Ovary (tissue), 9 donors: Measurements from ENCODE around the gene WAS. TPM values are rescaled to one million over a fixed set of nuclear protein-coding genes. Genes with fewer than 3 reads are reported as not detected.
"Not testable (repeated sequence)": the region's sequence is repeated elsewhere in the genome, so short reads cannot be mapped to it uniquely, and the experiment has no call there.

Source experiments
- DNase-seq, 5 donors: peaks; one replicate each; pipeline ENCODE4 v3.0.0-alpha.2; 2019 to 2020
- H3K27ac ChIP-seq, 2 donors: fragments of 200-600 bp; one replicate each; pipeline versions ENCODE4 v1.5.1 to v1.8.0; 2019 to 2022
- H3K27me3 ChIP-seq: fragments of 200-600 bp; one replicate; pipeline ENCODE4 v1.8.0; 2022
- H3K36me3 ChIP-seq: fragments of 200-600 bp; sonication (generic); one replicate; pipeline ENCODE4 v1.5.1; 2019
- H3K4me1 ChIP-seq: one replicate; pipeline ENCODE4 v1.8.1; 2013; ENCODE audit warnings: mild to moderate bottlenecking, moderate library complexity; ENCODE audit not compliant: insufficient read depth
- H3K4me3 ChIP-seq: fragments of 200-600 bp; sonication (generic); one replicate; pipeline ENCODE4 v1.5.1; 2017
- H3K9me3 ChIP-seq, 2 donors: fragments of 200-600 bp in 1 of 2; sonication (generic) in 1 of 2; one replicate each; pipeline versions ENCODE4 v1.5.1 to v1.8.1; 2013 to 2019; ENCODE audit warnings: mild to moderate bottlenecking in 1 of 2, moderate library complexity in 1 of 2
- CTCF ChIP-seq, 3 donors: fragments of 450-650 bp in 2 of 3; fragments of 200-600 bp in 1 of 3; IDR thresholded peaks; one replicate each; pipeline versions ENCODE4 v1.5.1 to v1.8.0; 2016 to 2022; ENCODE audit warnings: antibody characterized with exemption in 3 of 3, mild to moderate bottlenecking in 1 of 3
- EP300 ChIP-seq: sonication (generic); formaldehyde crosslinking; IDR thresholded peaks from one replicate; pipeline ENCODE4 v1.6.1; 2017; ENCODE audit warnings: antibody characterized with exemption
- POLR2A ChIP-seq: fragments of 450-650 bp; IDR thresholded peaks from one replicate; pipeline ENCODE4 v1.6.1; 2017; ENCODE audit warnings: antibody characterized with exemption, mild to moderate bottlenecking, moderate library complexity
- WGBS, 3 donors: extraction: QIAGEN DNeasy Blood & Tissue Kit in 1 of 3; methylation state at CpG; one replicate each; pipeline versions ENCODE4 v1.1.5 to v1.1.7; 2013 to 2017; 5-methylcytosine and 5-hydroxymethylcytosine counted together
- intact Hi-C, 4 donors: fragments of 100-400 bp; cut with DNase I; formaldehyde crosslinking; loops; one replicate each; pipeline versions ENCODE4 v1.11.0 to v1.15.1; 2022 to 2023
- polyA plus RNA-seq, 2 donors: library from polyadenylated mRNA; stranded (reverse); fragments of 200-250 nt in 1 of 2; fragments of 350-450 nt in 1 of 2; fragmentation: Illumina TruSeq in 1 of 2; extraction: RNeasy Lipid Tissue Mini Kit (QIAGEN cat#74804) in 1 of 2; gene quantifications; one replicate each; pipeline ENCODE4 v1.2.3, GENCODE V29; 2013 to 2014
- total RNA-seq, 7 donors: library from RNA; depleted of rRNA in 2 of 7; stranded (reverse); fragments of >200 nt in 2 of 7; fragmentation: NEBNext Ultra II Directional in 3 of 7; extraction: Animal tissue kit (Norgen Biotek cat#: 25700) in 3 of 7; gene quantifications; one replicate each; pipeline versions ENCODE4 v1.1.0 to v1.2.4, GENCODE V29; 2016 to 2023
- donor health status: DM: no; HTN: no; CAD: no; lungs with moderate emphysema.
- donor health status: DM: no; HTN: no; CAD: no.
- donor health status: Bipolar disorder and iron deficiency.
- donor health status: DM: yes; HTN: yes; CAD: no.
- donor health status: DM: no; HTN: no; CAD: no.
- donor health status: DM: yes; HTN: yes; CAD: no.

WAS gene
- total and polyA plus RNA-seq, 9 donors = 0.95 to 7.7 (median 3.1) TPM

- H3K36me3 ChIP-seq = no peaks in the 10 kb centered on the region
- WGBS, 3 donors = 37 to 41% (median 40%) methylated on average over 57 to 67 of the region's 67 CpGs
- H3K27ac ChIP-seq = no peak overlapping the region
- no peaks in the 10 kb centered on the region for H3K4me1 ChIP-seq
- peak overlapping the region; percentile 50 for H3K4me3 ChIP-seq
- peak; percentile 83 to 89 (median 88) for DNase-seq
- no peaks in the 10 kb centered on the region for H3K9me3 ChIP-seq
- intact Hi-C loops = no loop called here
- TF ChIP-seq CTCF (IDR thresholded peaks at IDR 0.05) (no peak), EP300 (no peak), POLR2A (peak; percentile 41)
- no peaks in the 10 kb centered on the region for H3K27me3 ChIP-seq
Observed at GRCh38 chrX:48676106-48676892, 7.3 kb upstream of the WAS start.

- intact Hi-C loops = no loop called here
- Histone ChIP-seq H3K36me3 (no peaks in the 10 kb centered on the region), H3K9me3 (no peaks in the 10 kb centered on the region), H3K4me1 (no peaks in the 10 kb centered on the region), H3K27me3 (no peaks in the 10 kb centered on the region), H3K27ac (no peak overlapping the region), H3K4me3 (peak overlapping the region; percentile 50)
- 34 to 49% (median 45%) methylated on average over 9 of the region's 9 CpGs for WGBS, 3 donors
- TF ChIP-seq EP300 (no peak), POLR2A (no peak), CTCF (IDR thresholded peaks at IDR 0.05) (no peak)
- DNase-seq = no peak
Observed at GRCh38 chrX:48676893-48677270, 6.7 kb upstream of the WAS start.

GRCh38 chrX:48677516-48677915 is 6.1 kb upstream of the WAS start:
- H3K27ac ChIP-seq = no peak overlapping the region
- WGBS, 3 donors = 48 to 69% (median 56%) methylated on average over 10 of the region's 10 CpGs
- DNase-seq = no peak
- H3K27me3 ChIP-seq = no peaks in the 10 kb centered on the region
- no peaks in the 10 kb centered on the region for H3K4me1 ChIP-seq
- no peaks in the 10 kb centered on the region for H3K9me3 ChIP-seq
- no peaks in the 10 kb centered on the region for H3K36me3 ChIP-seq
- TF ChIP-seq POLR2A = no peak
- TF ChIP-seq EP300 = no peak
- H3K4me3 ChIP-seq = no peak overlapping the region
- intact Hi-C loops = no loop called here

GRCh38 chrX:48680467-48680866 is 3.1 kb upstream of the WAS start:
- H3K4me3 ChIP-seq, H3K9me3 ChIP-seq, H3K36me3 ChIP-seq, H3K27ac ChIP-seq, DNase-seq, H3K4me1 ChIP-seq, intact Hi-C loops, H3K27me3 ChIP-seq: not testable (repeated sequence)
- WGBS, 3 donors = 27 to 30% (median 29%) methylated on average over 2 of the region's 2 CpGs

- intact Hi-C loops, H3K27me3 ChIP-seq, H3K36me3 ChIP-seq, H3K9me3 ChIP-seq, H3K4me3 ChIP-seq, H3K27ac ChIP-seq, H3K4me1 ChIP-seq, DNase-seq: not testable (repeated sequence)
- WGBS, 3 donors = 74 to 82% (median 77%) methylated on average over 6 of the region's 6 CpGs
Observed at GRCh38 chrX:48680925-48681324, 2.7 kb upstream of the WAS start.

GRCh38 chrX:48681539-48682183 is 1.9 kb upstream of the WAS start:
- no peaks in the 10 kb centered on the region for H3K9me3 ChIP-seq
- intact Hi-C loops = no loop called here

GRCh38 chrX:48682795-48683194 is 804 bp upstream of the WAS start:
- H3K27ac ChIP-seq, H3K27me3 ChIP-seq, H3K4me3 ChIP-seq, H3K4me1 ChIP-seq, intact Hi-C loops, DNase-seq, H3K9me3 ChIP-seq, H3K36me3 ChIP-seq: not testable (repeated sequence)
- WGBS, 3 donors = 83 to 88% (median 84%) methylated on average over 12 of the region's 12 CpGs

More at GRCh38 chrX:48681539-48682183, 1.9 kb upstream of the WAS start:
- H3K4me1 ChIP-seq = no peaks in the 10 kb centered on the region
- TF ChIP-seq POLR2A (no peak), EP300 (no peak)
- WGBS, 3 donors = 64 to 72% (median 68%) methylated on average over 10 of the region's 10 CpGs
- H3K27me3 ChIP-seq = no peaks in the 10 kb centered on the region
- DNase-seq = no peak
- H3K4me3 ChIP-seq = no peak overlapping the region
- H3K36me3 ChIP-seq = no peaks in the 10 kb centered on the region
- no peak overlapping the region for H3K27ac ChIP-seq
